ENCODE measurements around the gene ZNF622.

The ZNF622 gene, protein sequence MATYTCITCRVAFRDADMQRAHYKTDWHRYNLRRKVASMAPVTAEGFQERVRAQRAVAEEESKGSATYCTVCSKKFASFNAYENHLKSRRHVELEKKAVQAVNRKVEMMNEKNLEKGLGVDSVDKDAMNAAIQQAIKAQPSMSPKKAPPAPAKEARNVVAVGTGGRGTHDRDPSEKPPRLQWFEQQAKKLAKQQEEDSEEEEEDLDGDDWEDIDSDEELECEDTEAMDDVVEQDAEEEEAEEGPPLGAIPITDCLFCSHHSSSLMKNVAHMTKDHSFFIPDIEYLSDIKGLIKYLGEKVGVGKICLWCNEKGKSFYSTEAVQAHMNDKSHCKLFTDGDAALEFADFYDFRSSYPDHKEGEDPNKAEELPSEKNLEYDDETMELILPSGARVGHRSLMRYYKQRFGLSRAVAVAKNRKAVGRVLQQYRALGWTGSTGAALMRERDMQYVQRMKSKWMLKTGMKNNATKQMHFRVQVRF

DNA sequence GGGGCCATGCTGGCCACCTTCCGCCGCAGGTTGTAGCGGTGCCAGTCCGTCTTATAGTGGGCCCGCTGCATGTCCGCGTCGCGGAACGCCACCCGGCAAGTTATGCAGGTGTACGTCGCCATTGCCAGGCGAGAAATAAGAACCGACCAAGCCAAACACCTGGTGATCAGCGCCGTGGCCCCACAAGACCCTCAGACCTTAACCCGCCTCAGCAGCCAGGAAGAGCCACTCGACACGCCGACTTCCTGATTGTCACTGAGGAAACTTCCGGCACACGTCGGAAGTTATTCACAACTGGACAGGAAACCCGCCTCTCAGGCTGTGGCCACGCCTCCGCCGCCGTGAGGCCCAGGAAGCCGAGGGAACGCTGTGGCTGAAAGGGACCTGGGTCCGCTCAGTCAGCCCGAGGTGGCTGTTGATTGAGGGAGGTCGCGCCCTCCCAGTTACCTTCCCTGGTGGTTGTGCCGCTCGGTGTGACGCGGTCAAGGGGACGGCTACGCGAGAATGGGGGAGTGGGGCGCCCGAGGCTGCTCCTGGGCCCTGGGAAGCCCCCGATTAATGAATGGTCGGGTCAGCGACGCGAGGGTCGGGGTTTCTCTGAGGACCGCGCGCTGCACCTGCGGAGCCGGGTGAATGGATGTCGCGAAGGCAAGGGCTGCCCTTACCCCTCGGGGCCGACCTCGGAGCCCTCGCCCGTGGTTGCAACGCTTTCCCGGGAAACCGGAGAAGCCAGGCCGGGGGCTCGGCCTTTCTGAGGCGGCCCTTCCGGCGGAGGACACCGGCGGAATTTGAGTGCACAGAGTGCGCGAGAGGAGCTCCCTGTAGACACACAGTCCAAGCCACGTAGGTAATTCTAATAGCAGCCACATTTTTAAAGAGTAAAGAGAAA is at the start of gene ZNF622:
TSS of gene ZNF622 (minus strand) at position 257 of the 889 bp plus-strand sequence. CDS start at position 122, 135 bp downstream.
- peak; percentile 89 for ATAC-seq
- DNase-seq: peak; percentile 90

GRCh38 chr5:16510098-16510497 is 44.5 kb upstream of the ZNF622 start:
- ATAC-seq (no peak), DNase-seq (no peak)

DNA sequence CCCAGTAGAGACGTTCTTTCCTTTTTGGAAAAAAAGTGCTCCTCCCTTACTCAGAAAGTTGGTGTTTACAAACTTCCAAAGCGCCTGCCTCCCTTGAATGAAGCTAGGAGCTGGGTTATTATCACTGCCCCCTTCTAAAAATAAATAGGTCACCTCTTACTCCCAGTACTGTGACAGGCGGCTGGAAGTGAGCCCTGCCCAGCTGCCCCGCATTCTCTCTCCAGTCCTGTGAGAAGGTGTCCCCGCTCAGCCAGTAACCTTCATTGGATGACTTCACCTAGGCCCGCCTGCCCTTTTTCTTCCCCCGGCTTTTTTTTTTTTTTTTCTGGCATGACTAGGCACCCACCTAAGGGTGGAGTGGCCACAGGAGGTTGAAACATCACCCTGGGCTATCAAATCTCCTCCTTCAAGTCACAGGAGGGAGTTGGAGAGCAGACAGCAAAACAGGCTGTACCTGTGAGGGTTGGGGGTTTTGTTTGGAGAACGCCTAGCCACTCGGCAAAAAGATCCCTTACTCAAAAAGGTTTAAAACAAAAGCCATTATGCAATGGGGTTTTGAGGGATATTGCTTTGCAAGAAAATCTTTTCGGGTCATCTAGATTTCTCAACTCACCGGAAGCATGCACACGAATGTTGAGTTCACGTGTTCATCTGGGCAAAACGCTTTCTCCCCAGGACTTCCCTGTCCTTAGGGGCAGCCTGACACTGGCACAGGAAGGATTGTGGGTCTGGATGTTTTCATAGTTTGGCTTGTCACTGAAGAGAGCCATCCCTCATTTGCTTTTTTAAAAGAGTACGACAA is 43.3 kb upstream of the ZNF622 start:
- peak; percentile 7 for ATAC-seq
- no peak for DNase-seq

GRCh38 chr5:16507716-16508115 is 42.1 kb upstream of the ZNF622 start:
- ATAC-seq (no peak), DNase-seq (no peak)

DNA sequence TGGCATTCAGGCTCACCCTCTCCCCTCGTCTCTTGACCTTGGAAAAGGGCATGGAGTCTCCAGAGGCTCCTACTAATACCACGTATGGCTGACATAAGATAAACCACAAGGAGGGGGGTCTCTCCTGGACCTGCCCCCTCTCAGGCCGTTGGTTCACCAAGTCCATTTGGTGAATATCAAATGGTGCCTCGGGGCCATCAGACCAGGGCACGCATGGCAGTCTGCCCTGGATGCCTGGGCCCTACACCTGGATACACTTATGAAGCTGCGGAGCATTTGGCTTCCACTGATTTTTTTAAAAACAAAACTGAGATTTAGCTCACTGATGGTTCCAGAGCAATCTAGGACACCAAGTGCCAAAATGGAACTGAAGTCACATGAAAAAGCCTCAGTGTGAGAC is 40.3 kb upstream of the ZNF622 start:
- no peak for ATAC-seq
- no peak for DNase-seq

- no peak for ATAC-seq
- DNase-seq: no peak
Observed at GRCh38 chr5:16505140-16505891, 39.7 kb upstream of the ZNF622 start.

DNA sequence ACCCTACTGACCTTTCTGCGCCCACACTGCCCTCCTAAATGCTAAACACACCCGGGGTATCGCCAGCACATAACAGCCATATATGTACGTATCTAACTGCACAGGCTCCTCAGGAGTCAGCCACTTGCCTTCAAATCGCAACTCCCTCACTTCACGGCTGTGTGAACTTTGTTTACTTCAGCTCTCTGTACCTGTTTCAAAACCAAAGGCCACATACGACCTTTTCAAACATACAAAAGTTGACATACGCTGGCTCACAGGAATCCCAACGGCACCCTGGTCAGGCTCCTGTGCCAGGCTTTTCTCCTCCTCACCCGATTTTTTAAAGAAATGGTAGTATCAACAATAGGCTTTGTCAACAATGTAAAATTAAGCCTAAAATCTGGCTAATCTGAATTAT is 39.0 kb upstream of the ZNF622 start:
- DNase-seq: no peak

DNA sequence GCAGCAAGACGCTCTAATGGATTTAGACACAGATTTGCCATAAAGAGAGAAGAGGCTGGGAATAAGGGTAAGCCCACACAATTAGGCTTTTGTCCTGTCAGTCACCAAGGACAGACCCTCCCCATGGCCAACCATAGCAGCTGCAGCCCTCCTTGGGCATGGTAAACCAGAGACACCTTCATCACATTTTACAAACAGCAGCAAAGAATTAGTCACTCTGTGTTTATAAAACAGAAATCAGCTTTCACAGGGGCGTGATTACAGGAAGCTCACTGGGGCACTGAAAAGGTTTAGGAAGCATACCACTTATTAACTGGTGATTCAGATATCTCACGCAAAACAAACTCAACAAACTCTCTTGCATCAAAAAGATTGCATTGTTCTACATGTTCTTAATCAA is 37.3 kb upstream of the ZNF622 start:
- DNase-seq (no peak), ATAC-seq (no peak)

More for the DNA sequence above, 39.0 kb upstream of the ZNF622 start:
- ATAC-seq: no peak

DNA sequence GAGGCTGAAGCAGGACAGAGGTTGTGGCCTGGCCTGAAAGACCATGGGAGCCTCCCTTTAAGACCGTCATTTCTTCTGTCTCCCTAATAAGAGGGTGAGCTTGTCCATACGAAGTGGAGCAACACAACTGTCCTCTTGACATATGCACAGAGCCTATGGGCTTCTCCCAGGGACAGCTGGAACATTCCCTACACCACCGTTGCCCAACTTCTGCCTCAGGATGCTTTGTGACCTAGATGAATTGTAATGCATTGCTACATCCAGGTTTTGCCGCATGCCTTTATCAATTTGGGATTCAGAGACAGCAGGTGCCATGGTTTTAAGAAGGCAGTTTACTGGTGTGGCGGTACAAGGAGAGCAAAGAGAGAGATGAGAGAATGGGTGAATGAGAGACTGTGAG is 34.4 kb upstream of the ZNF622 start:
- no peak for ATAC-seq

GRCh38 chr5:16497546-16497945 is 31.9 kb upstream of the ZNF622 start:
- DNase-seq (no peak), ATAC-seq (no peak)

More for the DNA sequence above, 34.4 kb upstream of the ZNF622 start:
- no peak for DNase-seq

DNA sequence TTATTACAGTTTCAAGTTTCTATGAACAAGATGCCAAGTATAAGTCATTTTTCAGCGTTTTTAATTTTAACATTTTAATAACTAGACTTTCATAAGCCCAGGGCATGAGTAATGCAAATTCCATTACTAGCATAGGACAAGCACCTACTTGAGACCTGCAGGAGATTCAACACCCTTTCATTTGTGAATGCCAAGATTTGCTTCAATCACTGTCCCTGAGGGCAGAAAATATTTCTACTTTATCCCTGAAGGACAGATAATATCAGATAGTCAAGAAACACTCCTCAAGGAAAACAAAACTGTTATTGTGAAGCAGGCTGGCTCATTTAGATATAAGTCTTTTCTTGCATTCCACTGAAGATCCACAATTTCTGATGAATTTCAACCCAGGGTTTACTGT is 27.7 kb upstream of the ZNF622 start:
- DNase-seq (no peak), ATAC-seq (no peak)

DNA sequence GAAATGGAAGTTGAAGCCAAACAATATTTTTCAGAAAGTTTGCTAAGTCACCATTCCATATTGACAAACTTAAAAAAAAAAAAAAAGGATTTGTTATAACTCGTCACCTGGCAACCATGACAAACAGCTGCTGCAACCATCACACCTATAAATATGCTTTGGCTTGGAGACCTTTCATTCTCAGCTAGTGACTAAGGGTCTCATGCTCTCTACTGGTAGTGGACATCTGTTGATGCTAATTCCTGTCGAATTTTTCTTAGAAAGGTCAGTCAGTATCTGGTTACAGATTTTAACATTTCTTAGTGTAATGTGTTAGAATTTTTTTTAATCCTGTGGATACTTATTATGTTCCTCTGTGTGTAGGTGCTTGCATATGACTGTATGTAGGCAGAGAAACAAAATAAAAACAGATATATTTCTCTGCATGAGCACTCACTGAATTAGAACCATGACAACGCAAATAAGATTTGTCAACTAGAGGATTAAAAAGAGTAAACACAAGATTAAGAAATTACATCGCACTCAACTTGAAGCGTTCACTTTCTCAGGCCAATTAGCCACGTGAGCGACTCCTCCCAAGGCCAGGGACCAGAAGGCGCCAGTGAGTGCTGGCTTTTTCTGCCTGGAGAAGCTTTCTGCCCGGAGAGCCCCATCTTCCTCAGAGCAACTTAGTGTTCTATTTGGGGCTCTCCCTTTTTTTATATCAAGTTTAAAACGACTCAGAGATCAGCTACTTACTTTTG is 27.0 kb upstream of the ZNF622 start:
- ATAC-seq: peak; percentile 10
- no peak for DNase-seq

DNA sequence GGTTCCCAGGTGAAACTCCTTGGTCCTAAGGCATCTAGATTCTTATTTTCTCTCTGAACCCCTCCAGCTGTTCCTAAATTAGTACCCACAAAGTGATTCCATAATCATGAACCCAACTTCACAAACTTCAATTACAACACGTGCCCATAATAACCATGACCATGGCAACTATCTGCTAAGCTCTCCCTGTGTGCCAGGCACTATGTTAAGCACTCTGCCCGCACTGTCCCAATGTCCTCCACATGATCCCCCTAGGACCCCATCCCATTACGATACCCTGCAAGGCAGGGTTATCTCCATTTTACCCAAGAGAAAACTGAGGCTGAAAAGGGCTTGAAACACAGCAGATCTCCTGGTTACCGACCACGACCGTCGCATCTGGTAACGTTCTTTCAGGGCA is 25.3 kb upstream of the ZNF622 start:
- DNase-seq: no peak
- ATAC-seq: no peak

DNA sequence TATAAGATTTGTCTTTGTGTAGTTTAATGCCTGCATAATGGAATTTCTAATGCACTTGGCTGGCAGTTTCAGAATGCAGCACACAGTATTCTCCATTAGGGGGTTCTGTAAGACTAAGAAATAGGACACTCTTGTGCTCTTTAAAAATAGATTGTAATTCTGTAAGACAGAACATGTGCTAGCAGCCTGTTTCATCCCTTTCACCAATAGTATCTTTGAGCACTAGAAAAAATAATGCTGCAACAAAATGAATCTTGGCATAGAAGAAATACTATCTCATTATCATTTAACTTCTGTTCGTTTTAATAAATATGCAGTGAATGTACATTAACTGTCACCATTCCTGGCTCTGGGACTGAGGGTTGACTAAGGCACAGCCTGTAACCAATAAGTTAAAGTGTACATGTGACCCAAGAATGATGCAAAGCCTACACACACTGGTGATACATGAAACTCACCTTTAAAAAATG is 23.8 kb upstream of the ZNF622 start:
- peak; percentile 69 for ATAC-seq
- no peak for DNase-seq

- DNase-seq (no peak), ATAC-seq (no peak)
Observed at GRCh38 chr5:16487456-16487855, 21.9 kb upstream of the ZNF622 start.

- ATAC-seq (no peak), DNase-seq (no peak)
Observed at GRCh38 chr5:16486711-16487111, 21.1 kb upstream of the ZNF622 start.

DNA sequence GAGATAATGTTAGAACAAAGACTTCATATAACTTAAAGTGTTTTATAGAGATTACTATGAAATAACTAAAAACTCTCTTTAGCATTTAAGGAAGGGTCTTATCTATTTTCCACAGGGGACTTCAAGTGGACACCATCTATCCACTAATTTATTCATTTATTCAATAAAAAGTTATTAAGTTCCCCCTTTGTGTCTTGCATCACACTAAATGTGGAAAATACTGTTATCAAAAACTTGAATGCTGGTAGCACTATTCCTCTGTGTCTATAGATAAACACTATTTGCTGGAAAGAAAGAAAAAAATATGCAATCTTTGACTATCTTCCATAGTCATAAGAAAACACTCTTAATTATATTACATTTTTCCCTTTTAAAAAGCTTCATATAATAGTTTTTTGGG is 20.1 kb upstream of the ZNF622 start:
- no peak for DNase-seq
- ATAC-seq: no peak

GRCh38 chr5:16484081-16484480 is 18.5 kb upstream of the ZNF622 start:
- no peak for ATAC-seq

DNA sequence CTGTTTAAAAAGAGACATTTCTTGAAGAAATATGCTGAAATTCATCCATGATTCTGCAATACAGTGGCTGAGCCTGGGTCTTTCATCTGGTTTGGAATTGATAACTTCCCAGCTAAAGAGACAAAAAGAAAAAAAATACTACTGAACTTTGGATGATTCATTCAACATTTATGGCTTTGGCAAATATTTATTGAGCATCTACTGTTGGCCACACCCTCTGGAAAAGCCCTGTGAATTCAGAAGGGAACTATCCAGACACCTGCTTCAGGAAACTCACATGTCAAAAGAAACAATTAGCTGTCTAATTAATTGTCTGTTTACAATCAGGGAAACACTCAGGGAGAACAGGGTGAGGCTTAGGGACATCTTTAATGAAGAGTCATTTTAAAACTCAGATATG is 17.8 kb upstream of the ZNF622 start:
- ATAC-seq: no peak
- DNase-seq: no peak

More at GRCh38 chr5:16484081-16484480, 18.5 kb upstream of the ZNF622 start:
- no peak for DNase-seq

DNA sequence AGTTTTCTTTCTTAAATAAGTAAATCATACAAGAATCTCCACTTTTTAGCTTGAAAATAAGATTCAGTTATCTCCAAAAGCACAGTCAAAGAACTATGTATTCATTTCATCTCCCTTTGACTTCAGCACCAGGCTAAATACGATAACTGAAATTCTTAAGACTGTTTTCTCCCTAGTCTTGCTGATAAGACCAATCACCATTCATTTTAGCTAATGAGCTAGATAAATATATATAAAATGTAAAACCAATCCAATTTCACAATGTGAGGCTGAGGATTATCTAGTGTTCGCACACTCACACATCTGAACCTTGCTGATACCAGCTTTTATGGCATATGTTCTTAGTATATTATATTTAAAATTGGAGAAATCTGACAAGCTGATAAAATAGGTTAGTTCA is 17.3 kb upstream of the ZNF622 start:
- DNase-seq: no peak
- no peak for ATAC-seq
